Measurements from ENCODE around the gene LRRC56. TPM values are rescaled to one million over a fixed set of nuclear protein-coding genes. Genes with fewer than 3 reads are reported as not detected.

The LRRC56 gene
- total and polyA plus RNA-seq, 2 experiments from 2014 or later: 0.73 to 0.87 TPM

DNA sequence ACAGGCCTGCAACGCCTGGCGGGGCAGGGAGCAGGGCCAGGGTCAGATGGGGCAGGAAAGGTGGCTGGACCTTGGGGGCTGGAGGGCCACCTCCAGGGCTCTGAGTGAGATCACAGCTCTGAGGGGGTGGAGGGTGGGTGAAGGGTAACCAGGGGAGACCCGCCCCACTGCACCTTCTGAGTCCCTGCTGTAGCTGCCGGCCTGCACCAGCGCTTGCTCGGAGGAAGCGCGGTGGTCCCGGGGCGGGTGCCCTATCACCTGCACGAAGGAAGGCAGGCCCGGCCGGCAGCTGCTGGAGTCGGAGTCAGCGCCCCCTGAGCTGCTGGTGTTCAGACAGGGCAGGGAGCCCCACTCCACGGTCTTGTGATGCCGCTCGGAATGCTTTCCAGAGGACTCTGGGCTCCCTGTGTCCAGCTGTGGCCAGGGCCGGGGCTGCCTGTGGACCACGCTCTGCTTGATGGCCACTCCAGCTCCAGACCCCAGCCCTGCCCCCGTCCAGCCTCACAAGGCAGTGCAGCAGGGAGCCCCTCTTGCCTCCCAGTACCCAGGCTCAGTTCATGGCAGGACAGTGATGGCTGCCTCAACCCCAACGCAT is 19.4 kb downstream of the LRRC56 start (continued):
- TF ChIP-seq, protein P1, sequence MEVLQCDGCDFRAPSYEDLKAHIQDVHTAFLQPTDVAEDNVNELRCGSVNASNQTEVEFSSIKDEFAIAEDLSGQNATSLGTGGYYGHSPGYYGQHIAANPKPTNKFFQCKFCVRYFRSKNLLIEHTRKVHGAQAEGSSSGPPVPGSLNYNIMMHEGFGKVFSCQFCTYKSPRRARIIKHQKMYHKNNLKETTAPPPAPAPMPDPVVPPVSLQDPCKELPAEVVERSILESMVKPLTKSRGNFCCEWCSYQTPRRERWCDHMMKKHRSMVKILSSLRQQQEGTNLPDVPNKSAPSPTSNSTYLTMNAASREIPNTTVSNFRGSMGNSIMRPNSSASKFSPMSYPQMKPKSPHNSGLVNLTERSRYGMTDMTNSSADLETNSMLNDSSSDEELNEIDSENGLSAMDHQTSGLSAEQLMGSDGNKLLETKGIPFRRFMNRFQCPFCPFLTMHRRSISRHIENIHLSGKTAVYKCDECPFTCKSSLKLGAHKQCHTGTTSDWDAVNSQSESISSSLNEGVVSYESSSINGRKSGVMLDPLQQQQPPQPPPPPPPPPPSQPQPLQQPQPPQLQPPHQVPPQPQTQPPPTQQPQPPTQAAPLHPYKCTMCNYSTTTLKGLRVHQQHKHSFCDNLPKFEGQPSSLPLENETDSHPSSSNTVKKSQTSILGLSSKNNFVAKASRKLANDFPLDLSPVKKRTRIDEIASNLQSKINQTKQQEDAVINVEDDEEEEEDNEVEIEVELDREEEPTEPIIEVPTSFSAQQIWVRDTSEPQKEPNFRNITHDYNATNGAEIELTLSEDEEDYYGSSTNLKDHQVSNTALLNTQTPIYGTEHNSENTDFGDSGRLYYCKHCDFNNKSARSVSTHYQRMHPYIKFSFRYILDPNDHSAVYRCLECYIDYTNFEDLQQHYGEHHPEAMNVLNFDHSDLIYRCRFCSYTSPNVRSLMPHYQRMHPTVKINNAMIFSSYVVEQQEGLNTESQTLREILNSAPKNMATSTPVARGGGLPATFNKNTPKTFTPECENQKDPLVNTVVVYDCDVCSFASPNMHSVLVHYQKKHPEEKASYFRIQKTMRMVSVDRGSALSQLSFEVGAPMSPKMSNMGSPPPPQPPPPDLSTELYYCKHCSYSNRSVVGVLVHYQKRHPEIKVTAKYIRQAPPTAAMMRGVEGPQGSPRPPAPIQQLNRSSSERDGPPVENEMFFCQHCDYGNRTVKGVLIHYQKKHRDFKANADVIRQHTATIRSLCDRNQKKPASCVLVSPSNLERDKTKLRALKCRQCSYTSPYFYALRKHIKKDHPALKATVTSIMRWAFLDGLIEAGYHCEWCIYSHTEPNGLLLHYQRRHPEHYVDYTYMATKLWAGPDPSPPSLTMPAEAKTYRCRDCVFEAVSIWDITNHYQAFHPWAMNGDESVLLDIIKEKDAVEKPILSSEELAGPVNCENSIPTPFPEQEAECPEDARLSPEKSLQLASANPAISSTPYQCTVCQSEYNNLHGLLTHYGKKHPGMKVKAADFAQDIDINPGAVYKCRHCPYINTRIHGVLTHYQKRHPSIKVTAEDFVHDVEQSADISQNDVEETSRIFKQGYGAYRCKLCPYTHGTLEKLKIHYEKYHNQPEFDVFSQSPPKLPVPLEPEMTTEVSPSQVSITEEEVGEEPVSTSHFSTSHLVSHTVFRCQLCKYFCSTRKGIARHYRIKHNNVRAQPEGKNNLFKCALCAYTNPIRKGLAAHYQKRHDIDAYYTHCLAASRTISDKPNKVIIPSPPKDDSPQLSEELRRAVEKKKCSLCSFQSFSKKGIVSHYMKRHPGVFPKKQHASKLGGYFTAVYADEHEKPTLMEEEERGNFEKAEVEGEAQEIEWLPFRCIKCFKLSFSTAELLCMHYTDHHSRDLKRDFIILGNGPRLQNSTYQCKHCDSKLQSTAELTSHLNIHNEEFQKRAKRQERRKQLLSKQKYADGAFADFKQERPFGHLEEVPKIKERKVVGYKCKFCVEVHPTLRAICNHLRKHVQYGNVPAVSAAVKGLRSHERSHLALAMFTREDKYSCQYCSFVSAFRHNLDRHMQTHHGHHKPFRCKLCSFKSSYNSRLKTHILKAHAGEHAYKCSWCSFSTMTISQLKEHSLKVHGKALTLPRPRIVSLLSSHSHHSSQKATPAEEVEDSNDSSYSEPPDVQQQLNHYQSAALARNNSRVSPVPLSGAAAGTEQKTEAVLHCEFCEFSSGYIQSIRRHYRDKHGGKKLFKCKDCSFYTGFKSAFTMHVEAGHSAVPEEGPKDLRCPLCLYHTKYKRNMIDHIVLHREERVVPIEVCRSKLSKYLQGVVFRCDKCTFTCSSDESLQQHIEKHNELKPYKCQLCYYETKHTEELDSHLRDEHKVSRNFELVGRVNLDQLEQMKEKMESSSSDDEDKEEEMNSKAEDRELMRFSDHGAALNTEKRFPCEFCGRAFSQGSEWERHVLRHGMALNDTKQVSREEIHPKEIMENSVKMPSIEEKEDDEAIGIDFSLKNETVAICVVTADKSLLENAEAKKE (CRISPR knock-in tag; IDR thresholded peaks at IDR 0.05): no peak
- TF ChIP-seq EZH2phosphoT487 (IDR thresholded peaks at IDR 0.05; ENCODE audit: unreplicated experiment) (no peak), REST (IDR thresholded peaks at IDR 0.05; ENCODE audit: unreplicated experiment) (no peak), STAT1 (IDR thresholded peaks at IDR 0.05; ENCODE audit: unreplicated experiment) (no peak), ETS1 (IDR thresholded peaks at IDR 0.05) (no peak), JUNB (IDR thresholded peaks at IDR 0.05; ENCODE audit: unreplicated experiment) (no peak), EZH2 (IDR thresholded peaks at IDR 0.05; ENCODE audit: low read depth, unreplicated experiment) (no peak)
- TF ChIP-seq, protein P2, sequence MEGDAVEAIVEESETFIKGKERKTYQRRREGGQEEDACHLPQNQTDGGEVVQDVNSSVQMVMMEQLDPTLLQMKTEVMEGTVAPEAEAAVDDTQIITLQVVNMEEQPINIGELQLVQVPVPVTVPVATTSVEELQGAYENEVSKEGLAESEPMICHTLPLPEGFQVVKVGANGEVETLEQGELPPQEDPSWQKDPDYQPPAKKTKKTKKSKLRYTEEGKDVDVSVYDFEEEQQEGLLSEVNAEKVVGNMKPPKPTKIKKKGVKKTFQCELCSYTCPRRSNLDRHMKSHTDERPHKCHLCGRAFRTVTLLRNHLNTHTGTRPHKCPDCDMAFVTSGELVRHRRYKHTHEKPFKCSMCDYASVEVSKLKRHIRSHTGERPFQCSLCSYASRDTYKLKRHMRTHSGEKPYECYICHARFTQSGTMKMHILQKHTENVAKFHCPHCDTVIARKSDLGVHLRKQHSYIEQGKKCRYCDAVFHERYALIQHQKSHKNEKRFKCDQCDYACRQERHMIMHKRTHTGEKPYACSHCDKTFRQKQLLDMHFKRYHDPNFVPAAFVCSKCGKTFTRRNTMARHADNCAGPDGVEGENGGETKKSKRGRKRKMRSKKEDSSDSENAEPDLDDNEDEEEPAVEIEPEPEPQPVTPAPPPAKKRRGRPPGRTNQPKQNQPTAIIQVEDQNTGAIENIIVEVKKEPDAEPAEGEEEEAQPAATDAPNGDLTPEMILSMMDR (conservative IDR thresholded peaks at IDR 0.05; ENCODE audit: low read depth in 2 of 2): no peak

Measured in GM23338 (cell line).